ENCODE results near the gene PTBP3.
"Not testable (repeated sequence)": the region's sequence is repeated elsewhere in the genome, so short reads cannot be mapped to it uniquely, and the experiment has no call there.

PTBP3 gene

GRCh38 chr9:112193572-112194288 lies 139.7 kb downstream of the PTBP3 start:
- no peak for DNase-seq

GRCh38 chr9:112190320-112190719 lies 143.1 kb downstream of the PTBP3 start:
- DNase-seq, result not testable (repeated sequence)

GRCh38 chr9:112188884-112189283 lies 144.5 kb downstream of the PTBP3 start:
- no peak for DNase-seq

DNA sequence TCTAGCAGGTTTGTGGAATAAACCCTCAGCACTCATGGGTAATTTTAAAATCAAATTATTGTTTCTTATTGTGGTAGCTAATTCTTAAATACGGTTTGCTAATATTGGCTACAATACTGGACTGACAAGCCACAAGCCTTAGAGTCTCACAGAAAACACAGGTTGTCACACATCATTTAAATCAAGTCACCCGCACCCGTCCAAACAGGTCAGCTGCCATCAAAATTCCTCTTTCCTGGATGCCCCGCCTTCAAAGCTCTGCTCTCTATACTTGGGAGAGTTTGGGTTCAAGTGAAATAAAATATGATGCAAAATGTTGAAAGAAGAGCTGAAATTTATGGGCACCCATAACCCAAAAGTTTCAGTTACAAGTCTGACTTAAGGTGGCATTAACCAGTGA lies 146.0 kb downstream of the PTBP3 start:
- DNase-seq, result no peak

DNA sequence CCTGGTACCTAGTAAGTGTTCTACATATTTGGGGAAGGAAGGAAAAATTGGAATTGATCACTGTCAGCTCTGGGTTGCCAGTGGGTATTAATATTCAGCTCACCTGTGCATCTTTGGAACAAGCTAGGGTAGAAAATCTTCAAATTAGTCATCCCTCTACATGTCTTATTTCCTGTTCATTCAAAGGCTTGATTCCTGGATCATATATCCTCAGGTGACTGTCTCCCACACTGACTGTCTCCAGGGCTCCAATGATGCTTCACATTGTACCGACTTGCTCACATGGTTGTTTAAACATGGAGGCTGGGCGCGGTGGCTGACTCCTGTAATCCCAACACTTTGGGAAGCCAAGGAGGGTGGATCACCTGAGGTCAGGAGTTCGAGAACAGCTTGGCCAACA lies 146.7 kb downstream of the PTBP3 start:
- DNase-seq, result no peak

DNA sequence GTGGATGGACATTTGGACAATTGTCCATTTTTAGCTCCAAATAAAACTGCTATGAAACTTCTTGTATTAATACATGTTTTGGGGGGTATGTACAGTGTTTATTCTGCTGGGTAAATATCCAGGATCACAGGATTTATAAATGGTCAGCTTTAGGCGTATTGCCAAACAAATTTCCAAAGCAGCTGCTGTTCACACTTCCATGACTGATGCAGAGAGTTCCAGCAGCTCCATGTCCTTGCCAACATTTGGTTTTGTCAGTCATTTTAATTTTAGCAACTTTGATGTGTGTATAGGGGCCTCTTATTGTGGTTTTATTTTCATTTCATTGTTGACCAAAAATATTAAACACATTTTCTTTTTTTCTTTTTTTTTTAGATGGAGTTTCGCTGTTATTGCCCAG lies 148.5 kb downstream of the PTBP3 start:
- no peak for DNase-seq

GRCh38 chr9:112184221-112184620 lies 149.2 kb downstream of the PTBP3 start:
- no peak for DNase-seq

DNA sequence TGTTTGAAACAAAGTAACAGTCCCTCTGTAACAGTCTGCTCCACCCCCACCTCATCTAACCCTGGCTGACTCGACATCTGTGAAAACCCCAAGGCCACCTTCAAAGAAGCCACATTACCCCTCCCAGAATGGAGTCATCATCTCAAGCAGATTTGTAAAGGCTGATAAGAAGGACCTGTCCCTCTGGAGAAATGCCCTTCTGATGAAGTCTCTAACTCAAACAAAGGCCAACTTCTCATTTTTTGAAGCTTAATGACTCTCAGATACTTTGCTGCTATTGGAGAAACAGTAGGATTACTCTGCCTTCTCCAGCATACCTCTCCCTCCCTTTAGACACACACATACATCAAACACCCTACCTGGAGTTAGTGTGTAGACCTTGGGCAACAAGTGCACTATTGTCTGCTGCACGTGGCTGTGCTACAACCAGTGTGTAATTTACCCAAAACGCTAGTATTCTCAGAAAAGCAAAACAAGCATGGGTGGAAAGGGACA lies 153.0 kb downstream of the PTBP3 start:
- DNase-seq, result no peak

- no peak for DNase-seq
Observed at GRCh38 chr9:112179816-112180215, 153.6 kb downstream of the PTBP3 start.

DNA sequence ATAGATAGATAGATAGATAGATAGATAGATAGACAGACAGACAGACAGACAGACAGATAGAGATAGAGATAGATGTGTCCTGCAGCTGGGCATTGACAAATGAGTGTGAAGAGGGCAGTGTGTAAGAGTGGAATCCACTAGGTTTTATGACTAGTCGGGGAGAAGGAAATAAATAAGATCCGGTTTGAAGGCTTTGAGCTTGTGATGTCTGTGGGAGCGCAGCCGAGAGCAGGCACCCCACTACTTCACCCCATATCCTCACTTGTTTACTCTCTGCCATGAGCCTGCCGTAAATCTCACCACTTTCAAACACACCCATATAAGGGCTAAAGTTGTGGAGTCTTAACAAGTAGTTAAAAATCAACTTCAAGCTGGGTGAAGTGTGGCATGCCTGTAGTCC lies 156.9 kb downstream of the PTBP3 start:
- no peak for DNase-seq

- no peak for DNase-seq
Observed at GRCh38 chr9:112175796-112176315, 157.6 kb downstream of the PTBP3 start.

GRCh38 chr9:112174965-112175795 lies 158.2 kb downstream of the PTBP3 start, which contains the start of gene SUSD1:
Gene SUSD1, minus strand, starts transcription at chr9:112175297. Its CDS starts 62 bp downstream, at chr9:112175235.
- peak; percentile 42 for DNase-seq

DNA sequence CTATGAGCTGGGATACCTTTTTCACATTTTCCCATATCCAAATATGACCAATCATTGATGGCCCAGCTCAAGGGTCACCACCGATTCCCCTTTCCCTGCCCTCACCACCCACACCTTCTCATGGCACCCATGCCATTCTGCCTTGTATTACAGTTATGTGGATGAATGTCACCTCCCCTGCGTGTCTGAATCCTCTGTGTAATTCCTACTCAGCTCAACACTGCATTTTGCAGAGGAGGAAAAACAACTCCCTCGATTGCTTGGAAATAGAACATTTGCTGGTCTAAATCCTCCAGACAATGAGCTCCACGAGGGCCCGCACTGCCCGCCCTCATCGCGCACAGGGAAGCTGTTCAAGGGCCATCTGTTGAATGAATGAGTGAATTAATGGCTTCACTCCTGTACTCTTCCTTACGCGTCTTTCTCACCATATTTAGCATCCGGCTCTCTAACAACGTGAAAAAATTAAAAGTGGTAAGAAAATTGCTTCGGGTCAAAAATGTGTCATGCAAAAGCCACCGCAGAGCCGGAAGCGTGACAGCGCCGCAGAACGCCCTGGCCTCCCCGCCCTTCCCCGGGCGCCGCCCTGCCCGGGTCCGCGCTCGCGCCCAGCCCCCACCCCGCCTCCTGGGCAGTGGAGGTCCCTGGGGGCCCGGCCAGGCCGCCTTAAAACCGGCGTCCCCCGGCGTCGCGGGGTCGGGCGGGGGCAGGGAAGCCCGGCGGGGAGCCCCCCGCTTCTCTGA lies 159.0 kb downstream of the PTBP3 start:
- DNase-seq, result peak; percentile 67

- no peak for DNase-seq
Observed at GRCh38 chr9:112173489-112174221, 159.8 kb downstream of the PTBP3 start.

- no peak for DNase-seq
Observed at GRCh38 chr9:112170968-112171367, 162.5 kb downstream of the PTBP3 start.

DNA sequence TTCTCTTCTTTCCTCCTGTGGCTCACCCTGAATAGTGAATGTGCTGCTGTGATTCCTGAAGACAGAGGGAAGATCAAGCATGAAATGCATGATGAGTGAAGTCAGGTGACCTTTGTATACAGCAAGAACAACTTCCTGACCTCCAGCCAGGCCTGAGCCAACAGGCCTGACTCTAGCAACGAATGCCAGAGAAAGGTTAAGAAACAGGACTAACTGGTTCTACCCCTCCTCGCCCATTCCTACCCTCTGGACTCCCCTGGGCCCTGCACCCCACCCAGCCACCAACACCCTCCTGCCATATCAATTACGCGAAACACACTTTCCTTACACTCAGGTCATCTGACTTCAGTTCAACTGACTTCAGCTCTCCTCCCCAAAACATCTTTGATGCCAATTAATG lies 163.2 kb downstream of the PTBP3 start:
- no peak for DNase-seq

DNA sequence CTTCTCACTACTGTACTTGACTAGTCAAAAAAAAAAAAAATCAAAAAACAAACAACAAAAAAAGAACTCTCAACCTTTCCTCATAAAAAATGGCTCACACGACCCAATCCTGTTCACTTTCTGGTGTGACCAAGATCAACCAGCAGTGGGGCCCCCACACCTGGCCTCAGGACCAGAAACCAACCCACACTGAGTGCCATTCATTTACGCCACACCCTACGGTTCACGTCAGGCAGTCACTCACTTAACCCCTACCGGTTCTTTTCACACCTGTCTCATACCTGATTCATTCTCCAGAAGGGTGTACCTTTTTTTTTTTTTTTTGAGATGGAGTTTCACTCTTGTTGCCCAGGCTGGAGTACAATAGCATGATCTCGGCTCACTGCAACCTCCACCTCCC lies 164.1 kb downstream of the PTBP3 start:
- DNase-seq, result no peak

DNA sequence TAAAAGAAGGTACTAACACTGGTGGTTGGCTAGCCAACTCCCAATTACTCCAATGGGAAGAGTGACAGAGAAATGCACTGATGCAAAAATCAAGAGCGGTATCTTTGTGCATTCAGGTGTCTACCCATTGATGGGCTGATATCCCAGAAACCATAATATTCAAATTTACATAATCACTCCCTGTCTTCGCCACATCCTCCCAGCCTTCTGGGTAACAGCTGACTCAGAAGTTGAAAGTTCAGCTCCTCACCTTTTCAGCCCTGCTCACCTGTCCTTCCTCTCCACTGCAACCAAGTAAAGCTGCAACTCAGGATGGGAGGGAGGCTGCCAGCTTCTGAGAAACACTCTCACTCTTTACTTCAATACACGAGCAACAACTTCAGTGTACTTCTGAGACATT lies 165.2 kb downstream of the PTBP3 start:
- DNase-seq, result no peak
